K562 (cell line): ENCODE results near the gene SH2D4B. TPM values are rescaled to one million over a fixed set of nuclear protein-coding genes. Genes with fewer than 3 reads are reported as not detected.

ENCODE experiments used
- CBFA2T3 ChIP-seq: fragments of 450-650 bp; IDR thresholded peaks from 2 replicates; pipeline ENCODE4 v1.6.1; 2017
- CTCF ChIP-seq, 3 experiments: IDR thresholded peaks in 2 of 3; conservative IDR thresholded peaks in 1 of 3; 2 replicates each; pipeline ENCODE4 v1.5.1; 2011 to 2012; ENCODE audit warnings: low read length in 3 of 3, mild to moderate bottlenecking in 3 of 3, control low read depth in 2 of 3, improper control_type of control experiment in 1 of 3, inconsistent platforms in 1 of 3, low read depth in 1 of 3, mixed read lengths in 1 of 3, moderate library complexity in 1 of 3; ENCODE audit not compliant: insufficient read depth in 2 of 3
- DPF2 ChIP-seq: fragments of 450-650 bp; IDR thresholded peaks from 2 replicates; pipeline ENCODE4 v1.6.1; 2016
- E4F1 ChIP-seq: fragments of 250-450 bp; sonication (Bioruptor Pico); IDR thresholded peaks from 2 replicates; pipeline ENCODE4 v1.5.0; 2021; ENCODE audit warnings: mild to moderate bottlenecking, borderline replicate concordance
- ELF4 ChIP-seq: fragments of 450-650 bp; formaldehyde crosslinking; IDR thresholded peaks from 2 replicates; pipeline ENCODE4 v1.4.0; 2022; ENCODE audit warnings: missing genetic modification characterization
- KLF16 ChIP-seq: IDR thresholded peaks from 2 replicates; pipeline ENCODE4 v1.6.1; 2016; ENCODE audit warnings: antibody characterized with exemption
- LEF1 ChIP-seq: fragments of 450-650 bp; IDR thresholded peaks from 2 replicates; pipeline ENCODE4 v1.6.1; 2016; ENCODE audit warnings: mild to moderate bottlenecking
- MAX ChIP-seq: sonication (generic); formaldehyde crosslinking; IDR thresholded peaks from 2 replicates; pipeline ENCODE4 v1.9.0; 2022; ENCODE audit warnings: mild to moderate bottlenecking, missing genetic modification reagents
- PATZ1 ChIP-seq: fragments of 250-450 bp; sonication (Bioruptor Pico); IDR thresholded peaks from 2 replicates; pipeline ENCODE4 v1.5.0; 2020; ENCODE audit warnings: mild to moderate bottlenecking, borderline replicate concordance
- PML ChIP-seq: IDR thresholded peaks from 2 replicates; pipeline ENCODE4 v1.6.1; 2012; ENCODE audit warnings: low read length, inconsistent platforms
- POLR2AphosphoS5 ChIP-seq: IDR thresholded peaks from 2 replicates; pipeline ENCODE4 v1.6.1; 2011; ENCODE audit warnings: mild to moderate bottlenecking, low read depth, low read length, moderate library complexity; ENCODE audit not compliant: control insufficient read depth, insufficient read depth
- POLR2B ChIP-seq: fragments of 450-650 bp; IDR thresholded peaks from 2 replicates; pipeline ENCODE4 v1.6.1; 2018; ENCODE audit warnings: low read depth; ENCODE audit not compliant: partially characterized antibody
- STAG1 ChIP-seq: sonication (generic); formaldehyde crosslinking; IDR thresholded peaks from 2 replicates; pipeline ENCODE4 v1.5.0; 2020; ENCODE audit warnings: missing genetic modification reagents, borderline replicate concordance
- YY1 ChIP-seq, 3 experiments: IDR thresholded peaks; 2 replicates each; pipeline ENCODE4 v1.6.1; 2011; ENCODE audit warnings: low read length in 2 of 3, mild to moderate bottlenecking in 2 of 3, moderate library complexity in 2 of 3, borderline replicate concordance in 1 of 3, control low read depth in 1 of 3, low read depth in 1 of 3; ENCODE audit not compliant: insufficient read depth in 3 of 3, insufficient replicate concordance in 2 of 3, control insufficient read depth in 1 of 3, insufficient read length in 1 of 3; ENCODE audit errors: extremely low read depth in 1 of 3
- ZKSCAN1 ChIP-seq: fragments of 150-350 bp; IDR thresholded peaks from 2 replicates; pipeline ENCODE4 v1.6.1; 2016; ENCODE audit warnings: low read depth, low read length
- ZNF133 ChIP-seq: fragments of 250-450 bp; sonication (Bioruptor Pico); IDR thresholded peaks from 2 replicates; pipeline ENCODE4 v1.4.0; 2020; ENCODE audit warnings: mild to moderate bottlenecking
- ZNF165 ChIP-seq: fragments of 250-450 bp; sonication (Bioruptor Pico); IDR thresholded peaks from 2 replicates; pipeline ENCODE4 v1.4.0; 2020; ENCODE audit warnings: borderline replicate concordance
- ZNF184 ChIP-seq: sonication (generic); formaldehyde crosslinking; IDR thresholded peaks from 2 replicates; pipeline ENCODE4 v1.5.0; 2020; ENCODE audit warnings: missing genetic modification reagents
- ZNF764 ChIP-seq: fragments of 250-450 bp; sonication (Bioruptor Pico); IDR thresholded peaks from 2 replicates; pipeline ENCODE4 v1.4.0; 2020; ENCODE audit warnings: low read depth, mild to moderate bottlenecking, moderate library complexity
- ZSCAN32 ChIP-seq: fragments of 450-650 bp; formaldehyde crosslinking; IDR thresholded peaks from 2 replicates; pipeline ENCODE4 v1.4.0; 2020; ENCODE audit warnings: mild to moderate bottlenecking, moderate library complexity
- polyA plus RNA-seq, 8 experiments: library from polyadenylated mRNA; depleted of rRNA in 4 of 8; stranded (reverse) in 5 of 8; unstranded in 3 of 8; fragments of >200 nt; fragmentation: Nextera tagmentation in 2 of 8; fragmentation: Illumina TruSeq in 1 of 8; extraction: Ambion mirVana in 2 of 8; extraction: Trizol in 1 of 8; gene quantifications; 2 replicates each; pipeline versions ENCODE4 v1.2.1 to v1.2.3, GENCODE V29; 2011 to 2014; ENCODE audit warnings: inconsistent platforms in 1 of 8, missing spikeins in 1 of 8
- total RNA-seq, 7 experiments: library from RNA; depleted of rRNA in 6 of 7; stranded (reverse); fragments of >200 nt in 6 of 7; fragmentation: Illumina TruSeq in 2 of 7; extraction: Trizol in 2 of 7; gene quantifications; 2 replicates each; pipeline versions ENCODE4 v1.2.1 to v1.2.3, GENCODE V29; 2011 to 2021; ENCODE audit warnings: low replicate concordance in 1 of 7

SH2D4B gene
- total and polyA plus RNA-seq, 9 of the 15 experiments (the other 6 are each of a cell fraction or from before 2014, with no cell fraction given), result 0.03 to 0.14 (median 0.04) TPM; not detected in 4

GRCh38 chr10:80504158-80504811, 33.4 kb upstream of the SH2D4B start (continued):
- no peak for TF ChIP-seq ZSCAN32 (CRISPR knock-in tag)
- no peak for TF ChIP-seq ZNF184
- peak; percentile 48; the same call in 1 of the 2 replicates for TF ChIP-seq LEF1
- peak; percentile 92 for TF ChIP-seq DPF2
- peak; percentile 90 for TF ChIP-seq KLF16
- 0 out of 2 replicates have a peak, but pooled peaks have one; percentile 36 for TF ChIP-seq ZKSCAN1
- TF ChIP-seq ZNF133 (CRISPR knock-in tag), result no peak
- TF ChIP-seq ZNF764 (CRISPR knock-in tag), result 0 out of 2 replicates have a peak, but pooled peaks have one; percentile 58
- TF ChIP-seq CBFA2T3, result peak; percentile 98
- no peak for TF ChIP-seq PATZ1 (CRISPR knock-in tag)
- TF ChIP-seq ELF4 (CRISPR knock-in tag), result peak; percentile 63; the same call in 1 of the 2 replicates
- peak; percentile 93 for TF ChIP-seq POLR2AphosphoS5
- peak in 1 of 3 experiments; percentile 27 for TF ChIP-seq YY1 (IDR thresholded peaks at IDR 0.05; ENCODE audit: borderline replicate concordance in 1 of 3, control insufficient read depth in 1 of 3, extremely low read depth in 1 of 3, insufficient read depth in 3 of 3, insufficient read length in 1 of 3, insufficient replicate concordance in 2 of 3, low read depth in 1 of 3, low read length in 2 of 3)
- peak; percentile 80 for TF ChIP-seq PML
- TF ChIP-seq POLR2B, result no peak
- no peak for TF ChIP-seq STAG1 (CRISPR knock-in tag)
- no peak for TF ChIP-seq E4F1
- TF ChIP-seq MAX, result peak; percentile 61
- no peak for TF ChIP-seq ZNF165
- TF ChIP-seq CTCF (IDR thresholded peaks at IDR 0.05 in 2 of 3, conservative IDR thresholded peaks at IDR 0.05 in 1 of 3; ENCODE audit: insufficient read depth in 2 of 3, low read depth in 1 of 3, low read length in 3 of 3), result 0 out of 6 replicates have a peak, but pooled peaks of 2 of the 3 experiments have one; percentile 16 to 27
